ENCODE results near the gene S100A4. TPM values are rescaled to one million over a fixed set of nuclear protein-coding genes. Genes with fewer than 3 reads are reported as not detected.

The S100A4 gene
- total RNA-seq, 1 donor from 2014 or later: 4.7 TPM

DNA sequence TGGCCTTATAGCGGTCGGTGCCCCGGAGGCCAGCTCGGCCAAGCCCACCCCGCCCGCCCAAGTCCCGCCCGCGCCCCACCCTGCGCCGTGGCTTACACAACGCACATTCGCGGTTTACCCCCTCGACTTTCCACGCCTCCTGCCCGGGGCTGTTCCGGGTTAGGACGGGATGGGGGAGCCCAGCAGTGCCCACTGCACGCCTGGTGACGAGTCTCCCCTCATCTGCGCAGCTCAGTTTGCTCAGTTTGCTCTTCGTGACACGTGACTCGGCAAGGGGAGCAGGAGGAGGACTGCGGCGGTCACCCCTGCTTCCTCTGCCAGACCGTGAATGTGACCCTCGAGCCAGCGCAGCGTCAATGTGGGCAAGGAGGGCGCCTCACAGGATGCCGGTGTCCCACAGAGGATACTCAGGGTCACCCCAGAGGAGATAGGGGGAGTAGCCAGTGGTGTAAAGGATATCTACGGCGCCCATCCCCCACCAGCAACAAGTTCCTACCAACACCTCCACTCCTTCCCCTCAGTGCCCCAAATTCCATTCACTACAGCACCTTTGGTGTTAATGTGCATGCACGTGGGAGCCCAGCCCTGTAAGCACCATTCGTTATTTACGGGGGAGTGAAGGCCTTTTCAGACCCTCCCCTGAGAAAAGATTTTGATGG lies 9.5 kb downstream of the S100A4 start:
- no peak overlapping the region for H3K27ac Mint-ChIP-seq (ENCODE audit: unreplicated experiment)
- peaks cover 3% of the 10 kb centered on the region for H3K27me3 Mint-ChIP-seq (ENCODE audit: unreplicated experiment)
- peaks cover 35% of the 10 kb centered on the region for H3K4me1 Mint-ChIP-seq (ENCODE audit: low read depth, unreplicated experiment)
- no peaks in the 10 kb centered on the region for H3K9me3 Mint-ChIP-seq (ENCODE audit: unreplicated experiment)
- no peak for DNase-seq
- H3K4me3 Mint-ChIP-seq (ENCODE audit: unreplicated experiment): peak overlapping the region; percentile 86
- no peaks in the 10 kb centered on the region for H3K36me3 Mint-ChIP-seq (ENCODE audit: unreplicated experiment)
- TF ChIP-seq, protein P1, sequence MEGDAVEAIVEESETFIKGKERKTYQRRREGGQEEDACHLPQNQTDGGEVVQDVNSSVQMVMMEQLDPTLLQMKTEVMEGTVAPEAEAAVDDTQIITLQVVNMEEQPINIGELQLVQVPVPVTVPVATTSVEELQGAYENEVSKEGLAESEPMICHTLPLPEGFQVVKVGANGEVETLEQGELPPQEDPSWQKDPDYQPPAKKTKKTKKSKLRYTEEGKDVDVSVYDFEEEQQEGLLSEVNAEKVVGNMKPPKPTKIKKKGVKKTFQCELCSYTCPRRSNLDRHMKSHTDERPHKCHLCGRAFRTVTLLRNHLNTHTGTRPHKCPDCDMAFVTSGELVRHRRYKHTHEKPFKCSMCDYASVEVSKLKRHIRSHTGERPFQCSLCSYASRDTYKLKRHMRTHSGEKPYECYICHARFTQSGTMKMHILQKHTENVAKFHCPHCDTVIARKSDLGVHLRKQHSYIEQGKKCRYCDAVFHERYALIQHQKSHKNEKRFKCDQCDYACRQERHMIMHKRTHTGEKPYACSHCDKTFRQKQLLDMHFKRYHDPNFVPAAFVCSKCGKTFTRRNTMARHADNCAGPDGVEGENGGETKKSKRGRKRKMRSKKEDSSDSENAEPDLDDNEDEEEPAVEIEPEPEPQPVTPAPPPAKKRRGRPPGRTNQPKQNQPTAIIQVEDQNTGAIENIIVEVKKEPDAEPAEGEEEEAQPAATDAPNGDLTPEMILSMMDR (IDR thresholded peaks at IDR 0.05; ENCODE audit: partially characterized antibody, unreplicated experiment): no peak

DNA sequence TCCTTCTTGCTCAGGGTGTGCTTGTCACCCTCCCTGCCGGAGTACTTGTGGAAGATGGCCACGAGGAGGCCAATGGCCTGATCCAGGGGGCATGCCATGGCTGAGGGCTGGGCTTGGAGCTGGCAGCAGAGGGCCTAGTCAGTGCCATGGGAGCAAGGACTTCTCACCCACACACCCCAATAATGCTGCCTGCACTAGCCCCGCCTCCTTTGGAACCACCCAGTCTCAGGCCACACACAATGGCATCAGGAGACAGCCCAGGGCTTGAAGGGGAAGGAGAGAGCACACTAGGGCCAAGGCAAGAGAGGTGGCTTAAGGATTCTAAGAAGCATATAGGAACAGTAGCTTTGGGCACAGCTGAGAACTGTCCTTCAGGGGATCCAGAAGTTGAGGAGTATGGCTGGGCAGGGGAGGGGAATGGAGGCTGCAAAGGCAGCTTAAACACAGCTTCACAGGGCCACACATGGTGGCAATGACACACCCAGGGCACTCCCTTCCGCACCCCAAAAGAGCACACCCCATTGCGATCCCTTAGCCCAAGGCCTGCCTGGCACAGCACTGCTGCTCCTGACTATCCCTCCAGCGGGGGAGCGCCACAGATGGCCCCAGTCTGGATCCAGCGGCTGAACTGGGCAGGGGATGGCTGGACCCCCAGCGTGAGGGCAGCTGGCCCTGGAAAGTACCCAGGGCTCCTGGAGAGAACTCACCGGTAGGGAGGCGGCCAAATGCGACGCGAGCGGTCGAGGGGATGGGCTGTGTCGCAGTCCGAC lies 10.2 kb downstream of the S100A4 start, which contains the start of gene S100A6:
S100A6 (minus strand) TSS at position 750 of the 770 bp plus-strand sequence; CDS start at position 98, 652 bp downstream.
- Mint-ChIP-seq H3K4me3 (ENCODE audit: unreplicated experiment) (peak within 1 kb of the TSS; percentile 86), H3K27ac (ENCODE audit: unreplicated experiment) (peak within 1 kb of the TSS; percentile 43), H3K9me3 (ENCODE audit: unreplicated experiment) (no peaks in the 10 kb centered on the region), H3K4me1 (ENCODE audit: low read depth, unreplicated experiment) (peaks cover 34% of the 10 kb centered on the region), H3K36me3 (ENCODE audit: unreplicated experiment) (no peaks in the 10 kb centered on the region), H3K27me3 (ENCODE audit: unreplicated experiment) (peaks cover 3% of the 10 kb centered on the region)
- no peak for DNase-seq
- TF ChIP-seq, protein P1 (IDR thresholded peaks at IDR 0.05; ENCODE audit: partially characterized antibody, unreplicated experiment): no peak

DNA sequence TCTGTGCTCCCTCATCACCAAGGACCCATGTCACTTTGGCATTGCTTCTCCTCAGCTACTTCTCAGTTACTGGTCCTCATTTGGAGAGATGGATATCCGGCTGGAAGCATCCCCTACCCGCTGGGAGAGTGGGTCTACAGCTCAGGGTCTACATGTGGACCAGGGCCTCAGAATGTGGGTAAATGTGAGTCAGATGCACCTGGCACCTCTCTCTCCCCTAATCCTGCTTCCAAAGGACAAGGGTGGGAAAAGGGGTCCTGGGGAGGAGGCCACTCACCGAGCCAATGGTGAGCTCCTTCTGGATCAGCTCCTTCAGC lies 10.7 kb downstream of the S100A4 start:
- Mint-ChIP-seq H3K27me3 (ENCODE audit: unreplicated experiment) (no peaks in the 10 kb centered on the region), H3K36me3 (ENCODE audit: unreplicated experiment) (no peaks in the 10 kb centered on the region), H3K4me1 (ENCODE audit: low read depth, unreplicated experiment) (peaks cover 29% of the 10 kb centered on the region), H3K9me3 (ENCODE audit: unreplicated experiment) (no peaks in the 10 kb centered on the region), H3K27ac (ENCODE audit: unreplicated experiment) (no peak overlapping the region), H3K4me3 (ENCODE audit: unreplicated experiment) (no peak overlapping the region)
- TF ChIP-seq, protein P1 (IDR thresholded peaks at IDR 0.05; ENCODE audit: partially characterized antibody, unreplicated experiment): no peak
- no peak for DNase-seq

DNA sequence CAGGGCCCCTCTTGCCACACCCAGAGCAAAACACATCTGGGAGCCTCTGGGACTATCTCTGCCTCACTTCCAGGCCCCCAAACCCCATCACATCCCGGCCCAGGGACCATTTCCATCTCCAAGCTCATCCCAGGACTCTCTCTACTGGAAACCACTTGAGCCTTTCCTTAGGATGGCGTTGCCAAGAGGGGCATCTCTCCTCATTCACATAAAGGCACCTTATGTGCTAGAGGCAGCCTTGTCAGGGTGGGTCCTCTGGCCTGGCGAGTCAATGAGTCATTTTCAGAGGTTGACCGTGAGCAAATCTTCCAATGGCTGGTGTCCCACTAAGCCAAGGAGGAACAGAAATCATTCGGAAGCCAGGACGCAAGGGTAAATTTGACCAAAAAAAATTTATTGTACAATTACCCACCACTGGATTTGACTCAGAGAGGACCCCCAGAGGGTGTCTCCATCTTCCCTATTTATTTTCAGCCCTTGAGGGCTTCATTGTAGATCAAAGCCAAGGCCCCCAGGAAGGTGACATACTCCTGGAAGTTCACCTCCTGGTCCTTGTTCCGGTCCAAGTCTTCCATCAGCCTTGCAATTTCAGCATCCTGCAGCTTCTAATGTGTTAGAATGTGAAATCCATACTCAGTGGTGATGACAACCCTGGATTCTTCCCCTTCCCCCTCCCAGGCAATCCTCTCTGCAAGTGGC lies 11.2 kb downstream of the S100A4 start:
- Mint-ChIP-seq H3K27me3 (ENCODE audit: unreplicated experiment) (no peaks in the 10 kb centered on the region), H3K4me1 (ENCODE audit: low read depth, unreplicated experiment) (peaks cover 24% of the 10 kb centered on the region), H3K36me3 (ENCODE audit: unreplicated experiment) (no peaks in the 10 kb centered on the region), H3K4me3 (ENCODE audit: unreplicated experiment) (peak overlapping the region; percentile 67), H3K9me3 (ENCODE audit: unreplicated experiment) (no peaks in the 10 kb centered on the region), H3K27ac (ENCODE audit: unreplicated experiment) (no peak overlapping the region)
- DNase-seq: no peak
- TF ChIP-seq, protein P1 (IDR thresholded peaks at IDR 0.05; ENCODE audit: partially characterized antibody, unreplicated experiment): no peak
